Caco-2 (cell line): ENCODE measurements around the gene CEP120. TPM values are rescaled to one million over a fixed set of nuclear protein-coding genes. Genes with fewer than 3 reads are reported as not detected.

Source experiments
- BruUV-seq: library from RNA; stranded (reverse); fragments of 400-500 nt; replicated peaks from 2 replicates; lab custom pipeline; 2021; lab: Mats Ljungman, UMichigan
- CTCF ChIA-PET: fragments of 300-600 bp; sonication (Branson Sonifier 250); formaldehyde crosslinking; loops from one replicate; lab custom pipeline; 2022; ENCODE audit warnings: antibody characterized with exemption; lab: Charles Lee
- POLR2A ChIA-PET: fragments of 300-600 bp; sonication (Branson Sonifier 250); formaldehyde crosslinking; loops from one replicate; lab custom pipeline; 2022; ENCODE audit warnings: antibody characterized with exemption; lab: Charles Lee
- DNase-seq, 2 experiments: peaks; one replicate each; pipeline versions ENCODE4 v3.0.0 to v3.0.0-alpha.2; 2020 to 2022
- H3K27me3 ChIP-seq: replicated peaks from 2 replicates; pipeline ENCODE4 v1.6.0; 2011; ENCODE audit warnings: low read length; ENCODE audit not compliant: control insufficient read depth, insufficient read depth
- H3K36me3 ChIP-seq: 2 replicates; pipeline ENCODE4 v1.5.1; 2011; ENCODE audit warnings: low read length; ENCODE audit not compliant: control insufficient read depth, insufficient read depth
- H3K4me1 ChIP-seq: fragments of 250-450 bp; sonication (Bioruptor Pico); 2 replicates; pipeline ENCODE4 v1.5.1; 2020; ENCODE audit warnings: mild to moderate bottlenecking
- H3K4me3 ChIP-seq: 2 replicates; pipeline ENCODE4 v1.5.1; 2011; ENCODE audit warnings: low read depth, mild to moderate bottlenecking, control low read depth, low read length
- H3K9me3 ChIP-seq: fragments of 250-450 bp; sonication (Bioruptor Pico); 2 replicates; pipeline ENCODE4 v1.5.1; 2020; ENCODE audit warnings: mild to moderate bottlenecking, moderate library complexity
- H3K27ac Mint-ChIP-seq: one replicate; pipeline ENCODE4 v1.8.0; 2022; ENCODE audit warnings: mixed read lengths; ENCODE audit not compliant: unreplicated experiment
- H3K27me3 Mint-ChIP-seq: one replicate; pipeline ENCODE4 v1.8.0; 2022; ENCODE audit warnings: mixed read lengths; ENCODE audit not compliant: insufficient read depth, unreplicated experiment
- H3K36me3 Mint-ChIP-seq: one replicate; pipeline ENCODE4 v1.8.0; 2022; ENCODE audit warnings: mild to moderate bottlenecking, mixed read lengths; ENCODE audit not compliant: insufficient read depth, unreplicated experiment
- H3K4me1 Mint-ChIP-seq: one replicate; pipeline ENCODE4 v1.8.0; 2022; ENCODE audit warnings: low read depth, mixed read lengths; ENCODE audit not compliant: unreplicated experiment
- H3K4me3 Mint-ChIP-seq: one replicate; pipeline ENCODE4 v1.8.0; 2022; ENCODE audit warnings: mild to moderate bottlenecking, moderate library complexity, mixed read lengths; ENCODE audit not compliant: unreplicated experiment
- H3K9me3 Mint-ChIP-seq: one replicate; pipeline ENCODE4 v1.8.0; 2022; ENCODE audit warnings: mixed read lengths; ENCODE audit not compliant: unreplicated experiment
- intact Hi-C: fragments of 100-400 bp; cut with micrococcal nuclease; formaldehyde crosslinking; loops from one replicate; pipeline ENCODE4 v1.10.0; 2022; ENCODE audit not compliant: unreplicated experiment
- total RNA-seq: library from RNA; stranded (reverse); gene quantifications from 2 replicates; pipeline ENCODE4 v1.2.3, GENCODE V29; 2022
- TF ChIP-seq, protein P1 (sequence below), 2 experiments: fragments of 200-600 bp in 1 of 2; IDR thresholded peaks; 1 replicate in 1 of 2; 2 replicates in 1 of 2; pipeline versions ENCODE4 v1.5.1 to v1.8.0; 2011 to 2022; ENCODE audit warnings: antibody characterized with exemption in 1 of 2, control low read depth in 1 of 2, inconsistent platforms in 1 of 2, low read depth in 1 of 2, low read length in 1 of 2, mild to moderate bottlenecking in 1 of 2, moderate library complexity in 1 of 2; ENCODE audit not compliant: insufficient read depth in 1 of 2, severe bottlenecking in 1 of 2, unreplicated experiment in 1 of 2

The CEP120 gene
- total RNA-seq, 1 experiment from 2014 or later: 25.8 TPM

DNA sequence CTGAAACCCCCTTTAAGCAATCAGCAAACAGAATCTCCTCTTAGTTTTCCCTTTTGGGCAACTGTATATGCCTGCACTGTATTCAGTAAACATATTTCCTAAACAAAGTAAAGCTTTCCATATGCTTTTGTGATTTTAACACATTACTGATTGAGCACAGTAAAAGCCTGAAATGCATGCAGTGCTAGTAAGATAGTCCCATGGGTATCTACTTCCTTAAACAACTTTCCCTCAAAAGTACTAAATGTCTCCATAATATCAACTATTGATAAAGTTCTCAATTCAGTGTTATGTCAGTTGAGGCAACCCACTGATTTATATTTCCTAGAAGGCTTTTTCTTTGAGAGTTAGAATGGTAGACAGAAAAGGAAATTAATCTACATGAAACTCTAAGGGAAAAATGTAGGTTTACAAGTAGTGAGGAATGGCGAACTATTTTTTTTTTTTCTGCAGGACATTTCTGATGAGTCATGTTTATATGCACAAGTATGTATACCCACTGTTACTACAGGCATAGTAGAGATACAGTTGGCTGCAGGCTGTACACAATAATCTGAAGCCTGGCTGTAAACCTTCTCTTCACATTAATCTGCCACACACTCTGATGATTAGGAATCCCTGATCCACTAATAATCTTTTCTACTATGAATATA is 31.2 kb upstream of the CEP120 start:
- H3K9me3 ChIP-seq: no peaks in the 10 kb centered on the region
- no peaks in the 10 kb centered on the region for H3K27me3 ChIP-seq
- POLR2A ChIA-PET: no interaction called here
- no peaks in the 10 kb centered on the region for H3K4me1 Mint-ChIP-seq
- no peak overlapping the region for H3K4me3 Mint-ChIP-seq
- H3K36me3 ChIP-seq: no peaks in the 10 kb centered on the region
- CTCF ChIA-PET: no interaction called here
- no peak for DNase-seq
- TF ChIP-seq, protein P1, sequence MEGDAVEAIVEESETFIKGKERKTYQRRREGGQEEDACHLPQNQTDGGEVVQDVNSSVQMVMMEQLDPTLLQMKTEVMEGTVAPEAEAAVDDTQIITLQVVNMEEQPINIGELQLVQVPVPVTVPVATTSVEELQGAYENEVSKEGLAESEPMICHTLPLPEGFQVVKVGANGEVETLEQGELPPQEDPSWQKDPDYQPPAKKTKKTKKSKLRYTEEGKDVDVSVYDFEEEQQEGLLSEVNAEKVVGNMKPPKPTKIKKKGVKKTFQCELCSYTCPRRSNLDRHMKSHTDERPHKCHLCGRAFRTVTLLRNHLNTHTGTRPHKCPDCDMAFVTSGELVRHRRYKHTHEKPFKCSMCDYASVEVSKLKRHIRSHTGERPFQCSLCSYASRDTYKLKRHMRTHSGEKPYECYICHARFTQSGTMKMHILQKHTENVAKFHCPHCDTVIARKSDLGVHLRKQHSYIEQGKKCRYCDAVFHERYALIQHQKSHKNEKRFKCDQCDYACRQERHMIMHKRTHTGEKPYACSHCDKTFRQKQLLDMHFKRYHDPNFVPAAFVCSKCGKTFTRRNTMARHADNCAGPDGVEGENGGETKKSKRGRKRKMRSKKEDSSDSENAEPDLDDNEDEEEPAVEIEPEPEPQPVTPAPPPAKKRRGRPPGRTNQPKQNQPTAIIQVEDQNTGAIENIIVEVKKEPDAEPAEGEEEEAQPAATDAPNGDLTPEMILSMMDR (IDR thresholded peaks at IDR 0.05; ENCODE audit: insufficient read depth in 1 of 2, low read depth in 1 of 2, low read length in 1 of 2, severe bottlenecking in 1 of 2, unreplicated experiment in 1 of 2): no peak
- intact Hi-C loops: no loop called here
- no peaks in the 10 kb centered on the region for H3K9me3 Mint-ChIP-seq
- H3K36me3 Mint-ChIP-seq: no peaks in the 10 kb centered on the region
- H3K27me3 Mint-ChIP-seq: no peaks in the 10 kb centered on the region
- H3K4me3 ChIP-seq: no peak overlapping the region
- H3K27ac Mint-ChIP-seq: no peak overlapping the region
- H3K4me1 ChIP-seq: no peaks in the 10 kb centered on the region
- BruUV-seq: no TSS peak

DNA sequence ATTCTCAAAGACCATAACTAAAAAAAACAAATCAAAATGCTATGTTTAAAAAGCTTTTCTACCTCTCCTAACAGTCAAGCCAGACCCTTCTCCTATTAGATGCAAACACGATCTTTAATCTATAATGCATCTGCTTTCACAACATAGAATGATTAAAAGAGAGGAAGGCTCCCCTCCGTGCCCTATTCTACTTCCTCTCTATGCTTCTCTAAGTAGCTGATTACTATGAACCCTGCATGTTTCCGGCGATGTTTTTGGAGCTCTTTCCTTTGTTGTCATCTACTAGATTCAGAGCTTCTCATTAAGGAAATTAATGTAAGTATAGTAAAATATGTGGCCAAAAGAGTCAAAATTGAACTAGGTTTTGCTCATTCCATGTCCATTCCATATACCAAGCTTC is 29.2 kb upstream of the CEP120 start:
- TF ChIP-seq, protein P1 (IDR thresholded peaks at IDR 0.05; ENCODE audit: insufficient read depth in 1 of 2, low read depth in 1 of 2, low read length in 1 of 2, severe bottlenecking in 1 of 2, unreplicated experiment in 1 of 2): no peak
- Mint-ChIP-seq H3K4me1 (no peaks in the 10 kb centered on the region), H3K27ac (no peak overlapping the region), H3K4me3 (no peak overlapping the region), H3K9me3 (no peaks in the 10 kb centered on the region), H3K36me3 (no peaks in the 10 kb centered on the region), H3K27me3 (no peaks in the 10 kb centered on the region)
- Histone ChIP-seq H3K4me3 (no peak overlapping the region), H3K4me1 (no peaks in the 10 kb centered on the region), H3K27me3 (no peaks in the 10 kb centered on the region), H3K9me3 (no peaks in the 10 kb centered on the region), H3K36me3 (no peaks in the 10 kb centered on the region)
- CTCF ChIA-PET: no interaction called here
- no peak for DNase-seq
- intact Hi-C loops: no loop called here
- POLR2A ChIA-PET: interaction anchor here (0.9 kb wide), 1 partner anchor 29 kb away, joined by 3 read pairs; the partner anchor contains the start of gene CEP120
- BruUV-seq: no TSS peak

DNA sequence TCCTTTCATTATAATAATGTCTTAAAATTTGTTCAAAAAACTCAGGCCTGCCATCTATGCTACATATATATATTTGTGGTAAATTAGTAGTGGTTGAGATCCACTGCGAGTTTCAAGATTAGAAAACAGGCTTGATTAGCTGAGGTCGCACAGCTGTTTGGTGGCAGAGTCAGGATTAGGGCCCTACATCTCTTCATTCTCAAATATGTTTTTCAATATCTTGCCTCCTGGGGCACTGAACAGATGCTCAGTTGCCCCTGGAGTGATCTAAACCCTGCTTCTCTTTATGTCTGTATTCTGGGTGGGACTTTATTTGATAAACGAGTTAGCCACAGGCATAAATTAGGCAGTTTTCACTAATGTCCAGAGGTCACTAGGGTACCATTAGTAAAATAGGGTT is 27.8 kb upstream of the CEP120 start:
- Mint-ChIP-seq H3K27ac (no peak overlapping the region), H3K27me3 (no peaks in the 10 kb centered on the region), H3K9me3 (no peaks in the 10 kb centered on the region), H3K36me3 (no peaks in the 10 kb centered on the region), H3K4me3 (no peak overlapping the region), H3K4me1 (no peaks in the 10 kb centered on the region)
- Histone ChIP-seq H3K36me3 (no peaks in the 10 kb centered on the region), H3K4me1 (no peaks in the 10 kb centered on the region), H3K27me3 (no peaks in the 10 kb centered on the region), H3K4me3 (no peak overlapping the region), H3K9me3 (no peaks in the 10 kb centered on the region)
- intact Hi-C loops: no loop called here
- TF ChIP-seq, protein P1 (IDR thresholded peaks at IDR 0.05; ENCODE audit: insufficient read depth in 1 of 2, low read depth in 1 of 2, low read length in 1 of 2, severe bottlenecking in 1 of 2, unreplicated experiment in 1 of 2): no peak
- BruUV-seq: no TSS peak
- POLR2A ChIA-PET: no interaction called here
- no peak for DNase-seq
- CTCF ChIA-PET: no interaction called here
